OCI-M2 (cell line): Measurements from ENCODE around the gene PITPNM3.
A peak's percentile ranks its signal among the peaks of the same experiment; 100 is the strongest.

Experiments used
- DNase-seq: peaks from one replicate; lab custom pipeline; 2025; ENCODE audit not compliant: unreplicated experiment; lab: John Stamatoyannopoulos, UW

PITPNM3 gene

DNA sequence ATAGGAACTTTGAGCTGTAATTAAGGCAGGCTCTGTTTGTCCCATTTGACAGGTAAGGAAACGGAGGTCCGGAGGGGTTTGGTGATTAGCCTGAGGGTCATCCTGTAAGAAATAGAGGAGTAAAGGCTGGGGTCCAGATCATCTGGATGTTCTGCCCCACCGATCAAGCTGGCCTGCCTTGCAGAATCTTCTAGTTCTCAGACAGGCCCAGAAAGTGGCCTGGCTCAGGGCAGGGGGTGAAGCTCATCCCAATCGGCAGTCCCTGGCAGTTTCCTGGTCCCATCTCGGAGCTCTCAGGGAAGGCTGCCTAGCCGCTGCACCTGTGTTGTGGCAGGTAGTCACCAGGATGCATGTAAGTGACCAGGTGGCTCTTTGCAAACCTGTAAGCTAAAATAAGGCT is 107.9 kb downstream of the PITPNM3 start:
- DNase-seq: no peak

DNA sequence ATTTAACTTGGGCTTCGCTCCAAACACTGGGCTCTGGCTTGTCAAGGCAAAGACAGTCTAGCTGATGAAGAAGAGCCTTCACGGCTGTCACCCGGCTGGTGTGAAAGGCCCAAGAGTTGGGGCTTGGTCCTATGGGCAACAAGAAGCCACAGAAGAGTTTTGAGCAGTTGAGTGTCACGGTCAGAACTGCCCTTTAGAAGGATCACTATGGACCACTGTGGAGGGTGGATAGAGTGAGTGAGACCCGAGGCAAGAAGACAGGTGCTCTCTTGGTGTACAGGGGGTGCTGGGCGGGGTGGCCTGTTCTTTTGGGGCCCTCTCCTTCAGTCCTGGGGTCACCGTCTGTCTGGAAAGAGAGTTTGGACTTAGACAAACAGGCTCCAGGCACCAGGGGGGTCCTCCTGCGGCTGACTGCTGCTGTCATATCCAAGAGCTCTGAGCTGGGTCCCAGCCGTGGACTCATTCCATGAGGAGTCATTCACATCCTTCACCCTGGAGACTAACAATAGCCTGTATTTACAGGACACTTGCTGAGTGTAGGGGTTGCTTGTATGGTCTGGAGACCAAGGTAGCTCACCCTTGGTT is 109.7 kb downstream of the PITPNM3 start:
- no peak for DNase-seq

DNA sequence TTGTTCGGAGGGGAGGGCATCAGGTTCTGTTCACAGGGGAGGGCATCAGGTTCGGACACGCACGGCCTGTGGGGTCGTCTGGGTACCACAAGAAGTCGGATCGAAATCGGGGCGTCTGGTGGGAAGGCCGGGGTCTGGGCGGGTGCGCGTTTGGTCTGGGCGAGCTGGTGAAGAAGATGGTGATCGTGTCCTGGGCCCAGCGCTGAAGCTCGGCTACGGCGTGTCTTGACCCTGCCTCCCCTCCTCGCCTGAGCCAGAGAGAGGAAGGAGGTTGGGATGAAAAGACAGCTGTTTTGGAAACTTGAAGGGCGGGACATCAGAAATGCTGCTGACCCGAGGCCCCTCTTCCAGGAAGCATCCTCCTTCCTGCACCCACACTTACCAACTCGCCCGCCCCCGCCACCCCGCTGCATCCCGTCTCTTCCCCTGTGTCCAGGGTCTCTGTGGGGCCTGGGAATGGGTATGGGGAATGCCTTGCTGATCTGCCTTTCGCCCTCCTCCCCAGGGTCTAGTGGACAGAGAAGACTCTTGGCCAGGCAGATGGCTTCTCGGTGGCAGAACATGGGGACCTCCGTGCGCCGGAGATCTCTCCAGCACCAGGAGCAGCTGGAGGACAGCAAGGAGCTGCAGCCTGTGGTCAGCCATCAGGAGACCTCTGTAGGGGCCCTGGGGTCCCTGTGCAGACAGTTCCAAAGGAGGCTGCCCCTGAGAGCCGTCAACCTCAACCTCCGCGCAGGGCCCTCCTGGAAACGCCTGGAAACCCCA is 111.6 kb downstream of the PITPNM3 start:
- DNase-seq: no peak

DNA sequence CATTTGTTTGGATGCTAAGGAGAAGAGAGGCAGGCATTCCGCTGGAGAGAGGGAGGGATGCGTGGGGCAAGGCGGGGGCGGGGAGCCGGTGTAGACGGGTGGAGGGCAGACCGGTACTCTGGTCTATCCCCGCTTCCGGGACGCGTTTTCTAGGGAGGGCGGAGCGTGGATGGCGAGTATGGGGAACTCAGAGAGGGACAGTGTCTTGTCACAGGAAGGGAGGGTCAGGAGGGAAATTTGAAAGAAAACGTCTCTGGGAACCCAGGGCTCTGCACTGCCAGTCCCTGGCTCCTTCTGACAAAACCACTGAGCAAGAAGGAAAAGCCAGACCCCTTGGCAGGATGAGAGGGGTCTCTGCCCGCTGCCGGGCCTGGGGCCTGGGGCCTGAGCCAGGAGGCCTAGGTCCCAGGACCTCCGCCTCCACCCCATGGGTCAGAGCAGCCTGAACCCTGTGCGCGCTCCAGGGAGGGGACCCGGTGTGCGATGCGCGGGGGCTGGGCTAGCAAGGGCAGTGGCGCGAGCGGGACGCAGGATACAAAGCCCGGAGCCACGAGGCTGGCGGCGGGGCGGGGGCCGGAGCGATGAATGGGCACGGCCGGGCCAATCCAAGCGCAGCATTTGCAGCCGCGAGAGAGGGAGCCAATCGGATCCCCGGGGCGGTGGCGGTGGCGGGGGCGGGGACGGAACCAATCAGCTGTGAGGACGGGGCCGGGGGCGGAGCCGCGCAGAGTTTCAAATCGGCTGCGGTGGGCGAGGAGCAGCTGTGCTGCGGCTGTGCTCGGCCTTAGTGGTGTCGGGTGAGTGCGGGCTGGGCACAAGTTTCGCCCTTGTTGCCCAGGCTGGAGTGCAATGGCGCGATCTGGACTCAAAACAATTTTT is 112.4 kb downstream of the PITPNM3 start, which contains the start of gene PIMREG:
Gene PIMREG, plus strand, starts transcription at position 764 of the 879 bp plus-strand sequence. CDS start 656 bp downstream, outside the sequence.
- peak; percentile 29 for DNase-seq

DNA sequence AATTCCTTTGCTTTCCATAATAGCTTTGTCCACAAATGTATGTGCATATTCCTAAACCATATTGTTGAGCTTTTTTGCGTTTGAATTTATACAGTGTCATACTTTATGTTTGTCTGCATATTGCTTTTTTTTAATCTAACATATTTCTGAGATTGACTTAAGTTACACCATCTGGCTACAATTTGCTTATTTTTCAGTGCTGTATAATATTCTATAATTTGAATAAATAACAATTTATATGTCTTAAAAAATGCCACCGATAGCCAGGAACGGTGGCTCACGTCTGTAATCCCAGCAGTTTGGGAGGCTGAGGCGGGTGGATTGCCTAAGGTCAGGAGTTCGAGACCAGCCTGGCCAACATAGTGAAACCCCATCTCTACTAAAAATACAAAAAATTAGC is 113.6 kb downstream of the PITPNM3 start:
- no peak for DNase-seq

DNA sequence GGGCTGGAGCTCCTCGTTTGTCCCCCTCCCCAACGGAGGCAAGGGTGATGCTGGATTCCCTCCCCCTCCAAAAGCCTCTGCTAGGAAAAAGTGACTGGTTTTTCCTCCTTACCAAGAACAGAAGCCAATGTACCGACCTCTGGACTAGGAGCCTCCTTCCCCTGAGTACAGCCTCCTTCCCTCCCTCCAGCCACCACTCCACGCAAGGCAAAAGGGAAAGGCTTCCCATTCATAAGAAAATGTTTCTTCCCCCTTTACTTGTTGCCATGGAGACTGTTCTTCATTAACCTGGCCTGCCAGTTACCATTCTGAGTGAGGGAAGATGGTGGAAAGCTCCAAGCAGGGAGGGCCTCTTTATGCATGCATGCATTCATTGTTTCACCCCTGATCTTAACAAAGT is 116.4 kb downstream of the PITPNM3 start:
- DNase-seq: no peak

DNA sequence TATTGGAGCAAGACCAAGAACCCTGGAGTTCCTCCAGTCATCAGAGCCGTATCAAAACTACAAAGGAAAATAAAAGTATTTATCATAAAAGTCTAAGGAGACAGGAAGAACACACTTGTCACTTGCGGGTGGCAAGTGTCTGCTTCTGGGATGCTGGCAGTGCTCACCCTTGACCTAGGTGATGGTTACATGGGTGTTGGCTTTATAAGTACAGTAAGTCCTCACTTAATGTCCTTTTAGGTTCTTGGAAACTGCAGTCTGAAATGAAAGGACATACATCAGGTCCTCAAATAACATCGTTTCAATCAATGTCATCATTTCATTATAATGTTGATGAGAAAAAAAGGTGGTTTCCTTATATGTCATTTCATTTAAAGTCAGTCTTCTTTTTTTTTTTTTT is 118.4 kb downstream of the PITPNM3 start:
- no peak for DNase-seq

DNA sequence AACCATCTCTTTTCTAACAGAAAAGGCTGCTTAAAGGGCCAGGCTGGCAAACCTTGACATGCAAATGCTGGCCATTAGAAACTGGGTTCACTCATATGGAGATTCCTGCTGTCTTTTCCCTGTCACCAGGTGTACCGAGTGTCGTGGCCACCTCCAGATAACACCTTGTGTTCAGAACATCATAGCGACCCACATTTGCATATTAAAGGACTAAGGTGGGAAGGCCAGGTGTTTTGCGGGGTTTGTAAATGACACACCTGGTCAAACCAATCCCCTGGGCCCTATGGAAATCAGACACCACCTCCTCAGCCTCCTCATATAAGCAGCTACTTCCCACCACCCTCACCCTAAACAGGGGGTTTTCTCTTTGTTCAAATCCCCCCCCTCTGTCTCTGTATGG is 118.9 kb downstream of the PITPNM3 start:
- no peak for DNase-seq

DNA sequence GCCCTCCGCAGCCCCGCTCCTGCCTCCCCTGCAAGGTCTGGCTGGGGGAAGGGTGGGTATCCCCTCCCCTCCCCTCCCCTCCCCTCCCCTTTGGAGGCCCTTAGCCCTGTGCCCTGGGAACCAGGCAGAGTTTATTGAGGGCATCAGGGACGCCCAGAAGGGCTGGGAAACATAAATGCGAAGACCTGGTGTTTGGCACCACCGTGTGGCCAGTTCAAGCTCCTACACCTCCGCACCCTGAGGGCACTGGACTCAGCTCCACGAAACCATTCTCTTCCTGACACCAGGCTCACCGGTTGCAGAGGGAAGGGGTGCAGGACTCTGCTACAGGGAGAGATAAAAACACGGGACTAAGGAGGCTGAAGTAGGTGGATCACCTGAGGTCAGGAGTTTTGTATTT is 120.4 kb downstream of the PITPNM3 start:
- no peak for DNase-seq

DNA sequence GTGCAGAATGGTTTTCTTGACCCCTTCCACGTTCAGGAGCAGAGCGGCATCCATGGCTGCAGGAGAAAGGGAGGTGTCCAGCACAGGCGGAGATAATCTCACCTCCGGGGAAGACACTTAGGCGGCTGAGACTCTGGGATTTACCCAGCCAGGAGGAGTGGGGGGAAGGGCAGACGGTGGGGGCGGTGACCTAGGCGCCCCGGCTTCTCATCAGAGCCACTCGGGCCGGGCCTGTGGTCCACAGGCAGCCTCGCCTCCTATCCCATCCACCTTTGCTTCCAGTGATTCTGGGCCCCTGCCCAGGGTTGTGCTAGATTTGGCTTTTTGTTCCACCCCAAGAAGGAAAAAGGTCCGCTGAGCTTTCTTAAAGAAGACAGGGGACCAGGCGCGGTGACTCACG is 121.3 kb downstream of the PITPNM3 start, which contains the start of gene AIPL1:
Gene AIPL1, minus strand, starts transcription at position 71 of the 400 bp plus-strand sequence. Its CDS starts 17 bp downstream, at position 54.
- no peak for DNase-seq

DNA sequence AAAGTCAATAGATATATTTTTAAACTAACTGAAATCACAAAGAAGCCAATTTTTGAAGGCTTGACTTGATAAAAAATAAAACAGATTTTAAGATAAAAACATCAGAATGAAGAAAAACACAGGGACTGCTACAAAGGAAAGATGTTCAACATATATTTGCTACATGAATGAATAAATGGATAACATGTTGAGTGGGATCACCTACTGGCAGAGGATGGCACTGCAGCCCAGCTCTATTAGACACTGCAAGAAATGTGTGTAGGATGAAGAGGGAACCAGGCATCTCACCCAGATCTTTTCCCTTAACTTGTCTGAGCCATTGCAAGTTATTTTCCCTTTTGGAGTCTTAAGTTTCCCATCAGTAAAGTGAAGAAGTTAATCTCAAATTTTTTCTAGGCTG is 125.6 kb downstream of the PITPNM3 start:
- DNase-seq: no peak

DNA sequence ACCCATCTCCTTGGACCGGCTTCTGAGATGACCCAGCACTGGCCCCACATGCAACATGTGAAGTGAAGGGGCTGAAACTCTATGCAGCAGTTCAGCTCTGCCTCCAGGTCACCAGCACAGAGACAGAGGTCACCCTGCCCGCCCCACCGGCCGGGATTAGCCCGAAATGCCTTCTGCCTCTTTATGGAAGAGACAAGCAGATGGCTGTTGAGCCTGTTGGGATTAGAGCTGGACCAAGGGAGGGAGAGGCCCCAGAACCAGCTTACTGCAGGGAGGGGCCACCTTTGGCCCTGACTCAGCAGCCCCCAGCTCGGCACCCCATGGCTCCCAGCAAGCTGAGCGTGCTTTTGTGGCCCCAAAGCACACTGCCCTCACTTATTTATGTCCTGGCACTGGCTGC is 127.1 kb downstream of the PITPNM3 start:
- DNase-seq: no peak

DNA sequence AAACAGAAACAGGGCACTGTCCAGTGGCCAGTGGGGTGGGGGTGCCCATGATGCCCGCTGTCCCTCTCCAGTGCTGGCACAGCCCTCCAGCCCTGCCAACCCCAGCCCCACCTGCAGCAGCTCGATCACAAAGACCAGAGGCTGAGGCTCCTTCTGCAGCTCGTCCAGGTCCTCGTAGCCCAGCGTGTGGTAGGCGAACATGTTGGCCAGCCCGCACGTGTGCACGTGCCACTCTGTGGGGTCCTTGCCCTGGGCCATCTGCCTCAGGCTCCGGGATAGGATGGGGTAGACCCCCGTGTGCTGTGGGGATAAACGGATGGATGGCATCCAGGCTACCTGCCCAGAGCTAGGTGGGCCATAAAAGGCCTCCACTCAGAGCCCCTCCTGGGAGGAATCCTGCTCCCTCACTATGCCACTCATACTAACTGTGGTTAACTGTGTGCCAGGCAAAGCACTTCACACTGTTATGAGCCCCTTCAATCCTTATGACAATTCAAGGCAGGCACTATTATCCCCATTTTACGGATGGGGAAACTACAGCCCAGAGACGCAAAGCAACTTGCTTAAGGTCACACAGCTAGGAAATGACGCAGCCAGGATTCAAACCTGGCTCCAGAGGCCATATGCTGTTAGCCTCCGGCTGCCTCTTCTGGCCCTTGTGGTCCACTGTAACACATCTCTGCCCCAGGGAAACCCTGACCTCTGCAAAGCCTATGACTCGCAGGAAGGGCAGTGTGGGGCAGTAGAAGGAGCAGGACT is 128.0 kb downstream of the PITPNM3 start:
- no peak for DNase-seq

DNA sequence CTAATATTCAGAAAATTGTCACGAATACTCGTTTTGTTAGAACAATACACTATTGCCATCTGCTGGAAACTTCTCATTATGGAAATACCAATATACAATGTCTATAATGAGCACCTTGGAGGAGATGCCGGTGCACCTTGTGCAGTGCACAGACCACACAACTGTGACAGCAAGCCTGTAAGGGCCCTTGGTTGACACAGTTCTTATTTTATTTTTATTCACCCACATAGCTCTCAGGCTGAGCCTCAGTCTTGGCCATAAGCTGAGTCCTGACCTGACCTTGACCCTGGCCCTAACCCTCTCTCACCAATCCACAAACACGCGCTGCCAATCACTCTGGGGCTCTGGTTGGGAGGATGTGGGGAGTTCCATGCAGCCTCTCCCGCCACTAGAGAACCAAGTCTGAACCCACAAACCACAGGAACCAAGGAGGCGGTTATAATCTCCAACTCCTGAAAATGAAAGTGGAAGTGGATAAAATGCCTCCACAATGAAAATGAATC is 129.0 kb downstream of the PITPNM3 start:
- no peak for DNase-seq

DNA sequence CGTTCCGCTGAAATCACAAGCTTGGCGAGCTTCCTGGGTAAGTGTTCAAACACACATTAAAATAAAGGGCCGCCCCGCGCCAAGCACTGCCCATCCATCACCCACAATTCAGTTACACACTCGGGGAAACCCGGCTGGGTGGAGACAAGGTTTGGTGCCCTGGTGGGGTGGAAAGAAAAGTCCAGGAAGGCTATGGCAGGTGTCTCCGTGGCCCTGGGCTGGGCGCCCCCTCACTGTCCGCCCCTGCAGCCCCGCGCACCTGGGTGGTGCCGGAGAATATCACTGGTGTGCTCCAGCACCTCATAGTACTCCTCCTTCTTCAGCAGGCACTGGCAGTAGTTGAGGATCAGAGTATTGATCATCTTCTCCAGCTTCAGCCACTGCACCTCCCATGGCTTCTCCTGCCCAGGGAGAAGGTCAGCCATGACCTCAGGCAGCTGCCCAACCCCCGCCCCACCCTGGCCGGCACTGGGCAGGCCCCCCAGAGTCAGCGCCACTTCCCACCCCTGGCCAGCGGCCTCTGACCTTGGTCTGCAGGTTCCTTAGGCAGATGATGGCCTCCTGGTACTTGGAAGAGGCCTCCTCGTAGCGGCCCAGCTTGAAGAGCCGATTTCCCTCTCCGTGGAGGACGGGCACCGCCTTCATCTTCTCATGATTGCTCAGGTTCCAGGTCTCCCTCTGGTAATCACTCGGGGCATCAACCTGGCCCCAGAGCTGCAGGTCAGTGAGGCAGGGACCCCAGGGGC is 129.8 kb downstream of the PITPNM3 start:
- no peak for DNase-seq

DNA sequence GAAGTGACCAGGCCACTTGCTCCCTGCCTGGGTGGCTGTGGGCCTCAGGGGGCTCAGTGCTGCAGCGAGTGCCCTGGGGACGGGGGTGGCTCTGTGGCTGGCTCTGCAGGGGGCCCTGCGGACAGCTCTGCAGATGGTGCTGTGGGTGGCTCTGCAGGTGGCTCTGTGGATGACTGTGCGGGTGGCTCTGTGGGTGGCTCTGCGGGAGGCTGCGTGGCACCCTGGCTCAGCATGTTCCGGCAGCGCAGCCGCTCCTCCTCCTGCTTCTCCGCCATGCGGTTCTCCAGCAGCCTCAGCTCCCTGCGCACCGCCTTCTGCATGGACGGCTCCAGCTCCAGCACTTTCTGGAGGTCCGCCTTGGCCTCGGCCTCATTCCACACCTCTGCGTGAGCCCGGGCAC is 130.9 kb downstream of the PITPNM3 start:
- no peak for DNase-seq

DNA sequence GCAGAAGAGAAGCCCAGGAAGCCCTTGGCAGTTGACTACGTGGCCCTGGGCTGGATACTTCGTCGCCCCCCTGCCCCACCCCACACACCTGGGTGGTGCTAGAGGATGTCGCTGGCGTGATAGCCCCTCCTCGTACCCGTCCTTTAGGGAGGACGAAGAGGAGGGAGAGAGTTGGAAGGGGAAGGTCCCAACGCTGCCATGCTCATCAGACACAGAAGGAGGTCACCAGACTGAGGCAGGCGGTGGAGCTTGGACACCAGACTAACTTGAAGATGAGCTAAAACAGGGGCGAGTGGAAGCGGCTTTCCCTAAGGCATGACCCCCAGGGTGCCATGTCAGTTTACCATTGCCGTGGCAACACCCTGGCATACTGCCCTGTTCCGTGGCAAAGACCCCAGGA is 132.4 kb downstream of the PITPNM3 start:
- no peak for DNase-seq

DNA sequence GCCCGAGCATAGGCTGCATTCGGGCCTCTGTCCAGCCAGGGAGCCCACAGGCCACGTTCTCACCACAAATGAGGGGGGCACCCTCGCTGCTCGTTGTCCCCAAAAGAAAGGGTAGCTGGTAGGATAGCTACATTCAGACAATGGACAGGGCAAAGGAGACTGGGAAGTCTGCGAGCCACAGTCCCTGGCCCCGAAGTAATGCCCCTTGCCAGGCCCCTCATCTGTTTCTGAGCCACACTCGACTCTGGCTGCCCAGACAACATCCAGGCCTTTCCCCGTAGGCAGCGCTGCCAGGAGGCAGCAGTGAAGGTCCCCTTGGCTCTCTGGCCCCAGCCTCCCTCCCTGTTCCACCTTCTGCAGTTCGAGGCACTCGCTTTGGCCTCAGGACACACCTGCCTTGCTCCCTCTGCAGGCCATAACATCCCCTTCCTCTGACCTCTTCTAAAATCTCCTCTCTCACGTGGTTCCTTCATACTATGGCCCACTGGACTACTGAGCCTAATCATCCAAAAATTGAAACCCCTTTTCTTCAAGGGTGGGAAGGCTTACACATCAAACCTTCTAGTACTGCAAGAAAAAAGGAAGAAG is 133.6 kb downstream of the PITPNM3 start:
- DNase-seq: no peak

DNA sequence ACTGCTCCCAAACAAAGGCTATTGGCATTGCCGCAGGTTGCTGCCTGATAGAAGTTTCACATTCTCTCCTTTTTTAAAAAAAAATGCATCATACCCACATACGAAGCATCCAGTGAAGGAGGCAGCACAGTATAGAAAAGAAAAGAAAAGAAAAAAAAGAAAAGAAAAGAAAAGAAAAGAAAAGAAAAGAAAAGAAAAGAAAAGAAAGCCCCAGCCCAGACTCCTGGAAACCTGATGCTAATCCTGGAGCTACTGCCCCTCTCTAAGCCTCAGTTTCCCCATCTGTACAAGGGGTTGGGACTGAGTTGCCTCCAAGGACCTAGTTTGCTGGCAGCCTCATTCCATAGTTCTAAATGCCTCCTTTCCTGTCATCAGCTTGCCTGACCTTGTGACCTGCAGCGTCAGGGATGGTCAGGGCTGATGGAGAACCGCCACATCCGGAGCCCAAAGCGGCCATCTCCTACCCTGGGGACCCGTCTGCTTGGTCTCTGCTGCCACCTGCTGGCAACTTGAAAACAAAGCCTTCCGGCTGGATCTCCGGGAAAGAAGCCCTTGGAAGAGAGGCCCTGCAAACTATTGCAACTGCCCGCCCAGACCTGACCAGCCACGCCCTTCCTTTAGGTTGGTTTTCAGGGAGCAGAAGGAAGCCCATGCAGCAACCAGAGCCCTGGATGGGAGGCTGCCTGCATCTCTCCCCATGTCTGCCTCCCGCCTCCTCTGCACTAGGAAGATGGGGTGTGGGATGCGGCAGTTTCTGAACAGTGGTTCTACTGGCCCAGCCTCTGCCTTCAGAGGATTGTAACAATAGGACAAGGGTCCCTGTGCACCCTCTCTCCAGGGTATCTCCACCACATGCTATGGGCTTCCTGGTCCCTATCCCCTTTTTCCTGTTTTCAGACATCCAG is 134.4 kb downstream of the PITPNM3 start:
- DNase-seq: no peak
